Panc1 (cell line): ENCODE measurements around the gene CACNA1D.

Source experiments
- CTCF ChIP-seq: fragments of 450-650 bp; IDR thresholded peaks from 2 replicates; pipeline ENCODE4 v1.5.1; 2017; ENCODE audit warnings: mild to moderate bottlenecking
- POLR2AphosphoS5 ChIP-seq: IDR thresholded peaks from 2 replicates; pipeline ENCODE4 v1.6.1; 2012; ENCODE audit warnings: mild to moderate bottlenecking, low read depth, low read length, moderate library complexity
- SIN3A ChIP-seq: IDR thresholded peaks from 2 replicates; pipeline ENCODE4 v1.6.1; 2012; ENCODE audit warnings: low read depth, mild to moderate bottlenecking, low read length, moderate library complexity, borderline replicate concordance; ENCODE audit not compliant: insufficient read depth
- TCF7L2 ChIP-seq: IDR thresholded peaks from 2 replicates; pipeline ENCODE4 v1.6.1; 2011; ENCODE audit warnings: mild to moderate bottlenecking, low read depth, low read length, inconsistent platforms

DNA sequence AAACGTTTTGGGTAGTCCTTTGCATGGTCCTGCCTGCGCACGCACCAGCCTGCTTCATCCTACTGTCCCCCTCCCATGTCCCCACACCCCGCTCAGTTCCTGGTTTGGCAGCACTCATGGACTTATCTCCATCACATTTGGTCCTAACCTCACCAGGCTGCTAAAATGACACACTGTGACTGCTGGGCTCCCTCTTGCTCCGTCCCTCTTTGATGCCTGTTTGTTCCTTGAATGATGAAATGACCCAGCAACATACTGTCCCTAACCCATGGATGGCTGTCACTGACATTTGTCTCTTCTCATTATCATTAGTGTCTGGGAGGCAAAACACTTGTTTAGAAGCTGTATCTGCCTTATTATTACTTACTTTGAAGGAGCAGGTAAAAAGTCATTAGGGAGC is 271.3 kb downstream of the CACNA1D start:
- TF ChIP-seq CTCF (no peak), SIN3A (no peak), POLR2AphosphoS5 (no peak), TCF7L2 (no peak)
